ENCODE measurements around the gene SCN11A.

Gene SCN11A

DNA sequence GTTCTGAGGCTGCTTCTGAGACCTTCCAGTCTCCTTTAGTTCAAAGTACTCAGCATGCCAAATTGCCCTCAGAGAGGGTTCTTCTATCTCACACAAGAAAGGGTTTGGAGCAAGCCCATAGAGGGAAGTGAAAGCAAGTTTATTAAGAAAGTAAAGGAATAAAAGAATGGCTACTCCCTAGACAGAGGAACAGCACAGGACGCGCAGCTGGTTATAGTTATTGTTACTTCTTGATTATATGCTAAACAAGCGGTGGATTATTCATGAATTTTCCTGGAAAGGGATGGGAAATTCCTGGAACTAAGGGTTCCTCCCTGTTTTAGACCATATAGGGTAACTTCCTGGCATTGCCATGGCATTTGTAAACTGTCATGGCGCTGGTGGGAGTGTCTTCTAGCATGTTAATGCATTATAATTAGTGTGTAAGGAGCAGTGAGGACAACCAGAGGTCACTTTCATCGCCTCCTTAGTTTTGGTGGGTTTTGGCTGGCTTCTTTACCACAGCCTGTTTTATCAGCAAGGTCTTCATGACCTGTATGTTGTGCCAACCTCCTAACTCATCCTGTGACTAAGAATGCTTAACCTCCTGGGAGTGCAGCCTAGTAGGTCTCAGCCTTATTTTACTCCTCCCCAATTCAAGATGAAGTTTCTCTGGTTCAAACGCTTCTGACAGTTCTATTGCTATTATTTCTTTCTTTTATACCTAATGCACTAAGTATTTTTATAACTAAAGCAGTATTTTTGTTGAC lies 26.3 kb downstream of the SCN11A start:
- Histone ChIP-seq H3K36me3 (no peaks in the 10 kb centered on the region), H3K27ac (no peak overlapping the region), H3K4me1 (ENCODE audit: control insufficient read depth in 1 of 2, insufficient read depth in 1 of 2, low read depth in 1 of 2, low read length in 1 of 2) (no peaks in the 10 kb centered on the region), H3K9me3 (no peaks in the 10 kb centered on the region), H3K27me3 (peaks cover 4% of the 10 kb centered on the region), H3K4me3 (ENCODE audit: low read depth in 1 of 2, low read length in 1 of 2) (no peak overlapping the region)
- TF ChIP-seq, protein P1, sequence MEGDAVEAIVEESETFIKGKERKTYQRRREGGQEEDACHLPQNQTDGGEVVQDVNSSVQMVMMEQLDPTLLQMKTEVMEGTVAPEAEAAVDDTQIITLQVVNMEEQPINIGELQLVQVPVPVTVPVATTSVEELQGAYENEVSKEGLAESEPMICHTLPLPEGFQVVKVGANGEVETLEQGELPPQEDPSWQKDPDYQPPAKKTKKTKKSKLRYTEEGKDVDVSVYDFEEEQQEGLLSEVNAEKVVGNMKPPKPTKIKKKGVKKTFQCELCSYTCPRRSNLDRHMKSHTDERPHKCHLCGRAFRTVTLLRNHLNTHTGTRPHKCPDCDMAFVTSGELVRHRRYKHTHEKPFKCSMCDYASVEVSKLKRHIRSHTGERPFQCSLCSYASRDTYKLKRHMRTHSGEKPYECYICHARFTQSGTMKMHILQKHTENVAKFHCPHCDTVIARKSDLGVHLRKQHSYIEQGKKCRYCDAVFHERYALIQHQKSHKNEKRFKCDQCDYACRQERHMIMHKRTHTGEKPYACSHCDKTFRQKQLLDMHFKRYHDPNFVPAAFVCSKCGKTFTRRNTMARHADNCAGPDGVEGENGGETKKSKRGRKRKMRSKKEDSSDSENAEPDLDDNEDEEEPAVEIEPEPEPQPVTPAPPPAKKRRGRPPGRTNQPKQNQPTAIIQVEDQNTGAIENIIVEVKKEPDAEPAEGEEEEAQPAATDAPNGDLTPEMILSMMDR (IDR thresholded peaks at IDR 0.05) = no peak

DNA sequence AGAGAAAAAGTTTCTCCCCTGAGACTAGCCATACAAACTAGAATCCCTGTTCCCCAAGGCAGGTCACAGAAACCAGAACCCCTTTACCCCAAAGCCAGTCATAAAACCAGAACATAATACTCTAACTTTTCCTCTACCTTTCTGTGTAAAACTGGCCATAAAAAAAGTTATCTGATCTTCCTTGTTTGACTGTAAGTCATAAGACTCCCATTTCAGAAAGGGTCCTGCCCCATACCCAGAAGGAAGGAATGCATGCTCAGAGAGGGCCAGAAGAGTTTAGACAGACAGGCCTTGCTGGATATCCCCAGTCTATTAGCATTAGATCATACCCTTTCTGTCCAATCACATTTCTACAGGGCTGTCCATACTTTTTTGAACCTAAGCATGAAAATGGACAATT lies 27.2 kb downstream of the SCN11A start:
- no peak overlapping the region for H3K4me3 ChIP-seq (ENCODE audit: low read depth in 1 of 2, low read length in 1 of 2)
- H3K27ac ChIP-seq = no peak overlapping the region
- H3K4me1 ChIP-seq (ENCODE audit: control insufficient read depth in 1 of 2, insufficient read depth in 1 of 2, low read depth in 1 of 2, low read length in 1 of 2) = no peaks in the 10 kb centered on the region
- TF ChIP-seq, protein P1 (IDR thresholded peaks at IDR 0.05) = no peak
- no peaks in the 10 kb centered on the region for H3K36me3 ChIP-seq
- no peaks in the 10 kb centered on the region for H3K9me3 ChIP-seq
- H3K27me3 ChIP-seq = peaks cover 4% of the 10 kb centered on the region

DNA sequence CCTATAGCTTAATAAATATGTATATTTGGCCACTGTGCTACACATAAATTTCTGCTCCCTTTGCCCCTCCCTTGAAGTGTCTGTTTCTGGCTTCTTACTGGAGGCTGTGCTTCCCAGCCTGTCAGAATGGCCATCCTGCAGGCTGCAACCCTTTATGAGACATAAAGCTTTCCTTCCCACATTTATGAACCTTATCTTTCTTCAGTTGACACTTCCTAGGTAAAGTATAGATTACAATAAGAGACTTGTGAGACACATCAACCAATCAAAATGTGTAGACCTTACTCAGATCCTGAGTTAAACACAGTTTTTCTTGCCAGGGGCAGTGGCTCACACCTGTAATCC lies 29.5 kb downstream of the SCN11A start:
- no peaks in the 10 kb centered on the region for H3K36me3 ChIP-seq
- TF ChIP-seq, protein P1 (IDR thresholded peaks at IDR 0.05) = no peak
- no peaks in the 10 kb centered on the region for H3K9me3 ChIP-seq
- no peak overlapping the region for H3K4me3 ChIP-seq (ENCODE audit: low read depth in 1 of 2, low read length in 1 of 2)
- H3K4me1 ChIP-seq (ENCODE audit: control insufficient read depth in 1 of 2, insufficient read depth in 1 of 2, low read depth in 1 of 2, low read length in 1 of 2) = no peaks in the 10 kb centered on the region
- no peaks in the 10 kb centered on the region for H3K27me3 ChIP-seq
- H3K27ac ChIP-seq = no peak overlapping the region

DNA sequence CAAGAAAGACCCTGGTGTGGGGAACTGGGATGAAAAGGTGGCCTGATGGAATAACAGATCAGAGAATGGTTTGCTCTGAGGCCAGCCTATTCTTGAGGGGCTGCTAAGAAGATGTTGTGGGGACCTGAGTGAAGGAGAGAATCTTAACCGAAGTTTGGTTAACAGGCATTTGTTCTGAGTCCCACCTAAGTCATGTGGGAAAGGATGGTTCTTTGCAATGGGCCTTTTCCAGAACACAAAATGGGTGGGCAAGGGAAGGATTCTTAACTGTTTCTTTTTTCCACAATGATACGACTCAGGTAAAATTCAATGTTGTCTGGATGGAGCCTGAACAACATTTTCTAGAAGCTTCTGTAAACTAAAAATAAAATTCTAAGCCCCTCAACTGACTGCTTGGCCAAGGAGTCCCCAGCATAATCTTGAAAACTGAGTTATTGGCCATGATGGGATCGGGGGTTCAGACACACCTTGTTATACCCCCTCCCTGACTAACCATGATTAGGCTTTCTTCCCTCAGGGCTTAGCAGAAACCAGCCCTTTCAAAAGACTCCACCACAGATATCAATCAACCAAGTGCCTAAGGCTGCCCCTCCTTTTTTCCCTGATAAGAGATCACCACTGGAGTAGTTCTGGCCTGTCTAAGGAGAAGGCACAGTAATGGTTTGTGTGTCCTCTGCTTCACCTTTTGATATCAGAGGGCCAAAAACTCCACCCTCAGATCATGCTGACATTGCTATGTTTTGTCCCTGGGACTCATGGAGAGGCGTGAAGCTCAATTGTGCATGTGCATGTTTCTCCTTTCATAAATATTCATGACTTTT lies 30.1 kb downstream of the SCN11A start:
- Histone ChIP-seq H3K4me3 (ENCODE audit: low read depth in 1 of 2, low read length in 1 of 2) (no peak overlapping the region), H3K27ac (no peak overlapping the region), H3K27me3 (no peaks in the 10 kb centered on the region), H3K4me1 (ENCODE audit: control insufficient read depth in 1 of 2, insufficient read depth in 1 of 2, low read depth in 1 of 2, low read length in 1 of 2) (no peaks in the 10 kb centered on the region), H3K36me3 (no peaks in the 10 kb centered on the region), H3K9me3 (no peaks in the 10 kb centered on the region)
- TF ChIP-seq, protein P1 (IDR thresholded peaks at IDR 0.05) = no peak

DNA sequence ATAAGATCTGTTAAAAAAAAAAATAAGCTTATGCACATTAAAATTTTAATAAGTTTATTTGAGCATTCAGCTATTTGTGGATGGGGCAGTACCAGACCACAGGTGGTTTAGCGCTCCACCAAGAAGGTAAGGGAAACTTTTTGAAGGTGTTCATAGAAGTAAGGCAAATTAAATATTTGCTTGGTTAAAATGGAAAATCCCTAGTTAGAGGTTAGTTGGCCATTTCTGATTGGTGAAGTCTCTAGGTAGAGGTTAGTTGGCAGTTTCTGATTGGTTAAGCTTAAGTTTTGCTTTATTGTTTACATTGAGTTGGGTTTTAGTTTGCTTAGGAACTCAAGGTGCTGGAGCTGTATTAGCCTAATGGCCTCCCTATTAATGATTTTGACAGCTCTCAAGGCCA lies 30.7 kb downstream of the SCN11A start:
- H3K27ac ChIP-seq = no peak overlapping the region
- no peaks in the 10 kb centered on the region for H3K9me3 ChIP-seq
- H3K36me3 ChIP-seq = no peaks in the 10 kb centered on the region
- TF ChIP-seq, protein P1 (IDR thresholded peaks at IDR 0.05) = no peak
- no peaks in the 10 kb centered on the region for H3K27me3 ChIP-seq
- no peaks in the 10 kb centered on the region for H3K4me1 ChIP-seq (ENCODE audit: control insufficient read depth in 1 of 2, insufficient read depth in 1 of 2, low read depth in 1 of 2, low read length in 1 of 2)
- H3K4me3 ChIP-seq (ENCODE audit: low read depth in 1 of 2, low read length in 1 of 2) = no peak overlapping the region

Data from neutrophil (primary cell).